Testis (tissue), 2 donors: Measurements from ENCODE around the gene MYBPC1.

Experiments used
- POLR2A ChIP-seq: fragments of 450-650 bp; IDR thresholded peaks from one replicate; pipeline ENCODE4 v1.6.1; 2017; ENCODE audit warnings: antibody characterized with exemption, mild to moderate bottlenecking, moderate library complexity
- TF ChIP-seq, protein P1 (sequence below), 3 experiments: fragments of 450-650 bp in 2 of 3; fragments of 200-600 bp in 1 of 3; sonication (generic) in 1 of 3; IDR thresholded peaks; one replicate each; pipeline ENCODE4 v1.5.1; 2016 to 2019; ENCODE audit warnings: antibody characterized with exemption in 3 of 3, mild to moderate bottlenecking in 2 of 3, moderate library complexity in 1 of 3

GRCh38 chr12:101680647-101681046 lies 85.9 kb downstream of the MYBPC1 start:
- no peak for TF ChIP-seq POLR2A
- TF ChIP-seq, protein P1, sequence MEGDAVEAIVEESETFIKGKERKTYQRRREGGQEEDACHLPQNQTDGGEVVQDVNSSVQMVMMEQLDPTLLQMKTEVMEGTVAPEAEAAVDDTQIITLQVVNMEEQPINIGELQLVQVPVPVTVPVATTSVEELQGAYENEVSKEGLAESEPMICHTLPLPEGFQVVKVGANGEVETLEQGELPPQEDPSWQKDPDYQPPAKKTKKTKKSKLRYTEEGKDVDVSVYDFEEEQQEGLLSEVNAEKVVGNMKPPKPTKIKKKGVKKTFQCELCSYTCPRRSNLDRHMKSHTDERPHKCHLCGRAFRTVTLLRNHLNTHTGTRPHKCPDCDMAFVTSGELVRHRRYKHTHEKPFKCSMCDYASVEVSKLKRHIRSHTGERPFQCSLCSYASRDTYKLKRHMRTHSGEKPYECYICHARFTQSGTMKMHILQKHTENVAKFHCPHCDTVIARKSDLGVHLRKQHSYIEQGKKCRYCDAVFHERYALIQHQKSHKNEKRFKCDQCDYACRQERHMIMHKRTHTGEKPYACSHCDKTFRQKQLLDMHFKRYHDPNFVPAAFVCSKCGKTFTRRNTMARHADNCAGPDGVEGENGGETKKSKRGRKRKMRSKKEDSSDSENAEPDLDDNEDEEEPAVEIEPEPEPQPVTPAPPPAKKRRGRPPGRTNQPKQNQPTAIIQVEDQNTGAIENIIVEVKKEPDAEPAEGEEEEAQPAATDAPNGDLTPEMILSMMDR (IDR thresholded peaks at IDR 0.05), result no peak
